Body of pancreas (tissue), 4 donors: ENCODE measurements around the gene PRKG1. TPM values are rescaled to one million over a fixed set of nuclear protein-coding genes. Genes with fewer than 3 reads are reported as not detected.

Source experiments
- ATAC-seq: fragments of 150-250 bp; one replicate; pipeline ENCODE4 v1.9.1; 2016
- DNase-seq, 4 donors: peaks; one replicate each; pipeline ENCODE4 v3.0.0-alpha.2; 2019
- H3K27ac ChIP-seq, 4 donors: fragments of 200-600 bp; sonication (generic); 1 replicate in 3 of 4; 2 replicates in 1 of 4; pipeline versions ENCODE4 v1.5.1 to v1.6.1; 2016 to 2019; ENCODE audit warnings: mild to moderate bottlenecking in 1 of 4, mixed read lengths in 1 of 4, moderate library complexity in 1 of 4
- H3K27me3 ChIP-seq, 2 donors: fragments of 200-600 bp; sonication (generic); one replicate each; pipeline ENCODE4 v1.6.0; 2016; ENCODE audit warnings: mild to moderate bottlenecking in 1 of 2
- H3K36me3 ChIP-seq, 2 donors: fragments of 200-600 bp; sonication (generic); replicated peaks in 1 of 2; 2 replicates each; pipeline ENCODE4 v1.5.1; 2016; ENCODE audit warnings: low read depth in 2 of 2; ENCODE audit not compliant: insufficient read depth in 1 of 2
- H3K4me1 ChIP-seq: fragments of 200-600 bp; sonication (generic); one replicate; pipeline ENCODE4 v1.6.0; 2016
- H3K4me3 ChIP-seq, 2 donors: fragments of 200-600 bp; sonication (generic); 1 replicate in 1 of 2; 2 replicates in 1 of 2; pipeline ENCODE4 v1.5.1; 2016 to 2019
- H3K9me3 ChIP-seq, 3 donors: fragments of 200-600 bp; sonication (generic); 1 replicate in 2 of 3; 2 replicates in 1 of 3; pipeline ENCODE4 v1.5.1; 2016
- POLR2A ChIP-seq, 3 donors: fragments of 450-650 bp; IDR thresholded peaks; one replicate each; pipeline ENCODE4 v1.6.1; 2016; ENCODE audit warnings: antibody characterized with exemption in 3 of 3, mild to moderate bottlenecking in 2 of 3
- WGBS, 2 donors: methylation state at CpG; one replicate each; pipeline ENCODE4 v1.1.5; 2017; 5-methylcytosine and 5-hydroxymethylcytosine counted together
- intact Hi-C: fragments of 100-400 bp; cut with DNase I; formaldehyde crosslinking; loops from one replicate; pipeline ENCODE4 v1.15.1; 2023
- total RNA-seq, 2 donors: library from RNA; depleted of rRNA; stranded (reverse); fragments of >200 nt; gene quantifications; one replicate each; pipeline ENCODE4 v1.1.0, GENCODE V29; 2016
- TF ChIP-seq, protein P1 (sequence below), 7 experiments: fragments of 450-650 bp in 4 of 7; fragments of 200-600 bp in 3 of 7; sonication (generic) in 3 of 7; IDR thresholded peaks; one replicate each; pipeline ENCODE4 v1.5.1; 2016 to 2019; ENCODE audit warnings: antibody characterized with exemption in 7 of 7

Gene PRKG1
- total RNA-seq, 2 donors from 2014 or later = 14.2 to 18.9 TPM

DNA sequence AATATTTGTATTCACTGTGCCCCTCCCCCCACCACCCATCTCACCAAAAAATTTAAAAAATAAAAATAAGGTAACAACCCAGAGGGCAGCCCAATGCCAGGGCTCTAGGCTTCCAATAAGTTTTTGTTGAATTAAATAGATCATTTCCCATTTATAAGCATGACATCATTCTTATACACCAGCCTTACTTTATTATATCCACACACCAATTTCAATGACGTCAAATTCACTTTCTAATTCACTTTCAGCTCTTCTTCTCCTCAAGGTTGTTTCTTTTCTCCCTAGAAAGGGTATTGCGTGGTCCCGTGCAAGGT, 1238.6 kb downstream of the PRKG1 start:
- intact Hi-C loops = loop anchor here (5.0 kb wide), 1 partner anchor 174 kb away; no protein-coding TSS in a partner anchor
- H3K4me1 ChIP-seq = peaks cover 27% of the 10 kb centered on the region
- H3K9me3 ChIP-seq = no peaks in the 10 kb centered on the region
- WGBS, 2 donors = 9% methylated on average over 3 of the region's 3 CpGs
- DNase-seq = no peak
- H3K27ac ChIP-seq = no peak overlapping the region
- no peaks in the 10 kb centered on the region for H3K36me3 ChIP-seq
- TF ChIP-seq, protein P1, sequence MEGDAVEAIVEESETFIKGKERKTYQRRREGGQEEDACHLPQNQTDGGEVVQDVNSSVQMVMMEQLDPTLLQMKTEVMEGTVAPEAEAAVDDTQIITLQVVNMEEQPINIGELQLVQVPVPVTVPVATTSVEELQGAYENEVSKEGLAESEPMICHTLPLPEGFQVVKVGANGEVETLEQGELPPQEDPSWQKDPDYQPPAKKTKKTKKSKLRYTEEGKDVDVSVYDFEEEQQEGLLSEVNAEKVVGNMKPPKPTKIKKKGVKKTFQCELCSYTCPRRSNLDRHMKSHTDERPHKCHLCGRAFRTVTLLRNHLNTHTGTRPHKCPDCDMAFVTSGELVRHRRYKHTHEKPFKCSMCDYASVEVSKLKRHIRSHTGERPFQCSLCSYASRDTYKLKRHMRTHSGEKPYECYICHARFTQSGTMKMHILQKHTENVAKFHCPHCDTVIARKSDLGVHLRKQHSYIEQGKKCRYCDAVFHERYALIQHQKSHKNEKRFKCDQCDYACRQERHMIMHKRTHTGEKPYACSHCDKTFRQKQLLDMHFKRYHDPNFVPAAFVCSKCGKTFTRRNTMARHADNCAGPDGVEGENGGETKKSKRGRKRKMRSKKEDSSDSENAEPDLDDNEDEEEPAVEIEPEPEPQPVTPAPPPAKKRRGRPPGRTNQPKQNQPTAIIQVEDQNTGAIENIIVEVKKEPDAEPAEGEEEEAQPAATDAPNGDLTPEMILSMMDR (IDR thresholded peaks at IDR 0.05) = no peak
- TF ChIP-seq POLR2A (IDR thresholded peaks at IDR 0.05) = no peak
- H3K27me3 ChIP-seq = peaks cover 3 to 14% of the 10 kb centered on the region in 2 donors
- H3K4me3 ChIP-seq = no peak overlapping the region
- no peak for ATAC-seq

DNA sequence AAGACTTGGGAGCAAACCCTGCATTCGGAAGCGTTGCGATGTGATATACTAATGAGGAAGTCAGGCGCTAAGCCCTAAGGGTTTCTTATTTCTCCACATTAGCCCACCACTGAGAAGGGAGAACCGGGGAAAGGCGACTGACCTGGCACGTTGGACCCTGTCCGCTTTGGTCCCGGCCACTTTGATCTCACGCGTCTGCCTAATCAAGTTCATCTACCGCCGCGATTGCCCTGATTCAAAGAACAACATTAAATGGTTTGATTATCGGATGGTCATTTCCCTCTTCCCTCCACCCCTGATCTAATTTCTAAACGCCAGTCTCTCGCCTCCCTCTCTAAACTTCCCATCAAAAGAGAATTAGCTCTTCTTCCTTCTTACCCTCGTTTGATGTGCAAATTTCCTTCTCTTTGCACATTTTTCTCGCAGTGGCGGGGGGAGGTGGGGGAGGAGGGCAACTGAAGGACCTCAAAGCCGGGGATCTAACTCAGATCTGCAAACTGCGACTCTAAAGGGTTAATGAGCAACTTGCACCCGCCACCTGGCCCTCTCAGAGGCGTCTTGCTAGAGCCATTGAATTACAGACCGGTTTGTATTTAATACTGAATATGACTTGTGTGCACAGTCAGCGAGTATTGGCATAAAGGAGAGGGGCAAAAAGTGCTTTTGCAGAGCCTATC, 1239.1 kb downstream of the PRKG1 start:
- TF ChIP-seq, protein P1 (IDR thresholded peaks at IDR 0.05) = no peak
- TF ChIP-seq POLR2A (IDR thresholded peaks at IDR 0.05) = no peak
- DNase-seq = peak in 2 of 4 donors; percentile 2 to 7
- H3K27me3 ChIP-seq = peaks cover 1 to 13% of the 10 kb centered on the region in 2 donors
- H3K36me3 ChIP-seq = no peaks in the 10 kb centered on the region
- intact Hi-C loops = loop anchor here (5.0 kb wide), 1 partner anchor 174 kb away; no protein-coding TSS in a partner anchor
- WGBS, 2 donors = 2% methylated on average over 26 of the region's 26 CpGs
- H3K4me3 ChIP-seq = peak overlapping the region; percentile 19 to 33
- no peak for ATAC-seq
- peaks cover 22% of the 10 kb centered on the region for H3K4me1 ChIP-seq
- no peaks in the 10 kb centered on the region for H3K9me3 ChIP-seq
- H3K27ac ChIP-seq = no peak overlapping the region

DNA sequence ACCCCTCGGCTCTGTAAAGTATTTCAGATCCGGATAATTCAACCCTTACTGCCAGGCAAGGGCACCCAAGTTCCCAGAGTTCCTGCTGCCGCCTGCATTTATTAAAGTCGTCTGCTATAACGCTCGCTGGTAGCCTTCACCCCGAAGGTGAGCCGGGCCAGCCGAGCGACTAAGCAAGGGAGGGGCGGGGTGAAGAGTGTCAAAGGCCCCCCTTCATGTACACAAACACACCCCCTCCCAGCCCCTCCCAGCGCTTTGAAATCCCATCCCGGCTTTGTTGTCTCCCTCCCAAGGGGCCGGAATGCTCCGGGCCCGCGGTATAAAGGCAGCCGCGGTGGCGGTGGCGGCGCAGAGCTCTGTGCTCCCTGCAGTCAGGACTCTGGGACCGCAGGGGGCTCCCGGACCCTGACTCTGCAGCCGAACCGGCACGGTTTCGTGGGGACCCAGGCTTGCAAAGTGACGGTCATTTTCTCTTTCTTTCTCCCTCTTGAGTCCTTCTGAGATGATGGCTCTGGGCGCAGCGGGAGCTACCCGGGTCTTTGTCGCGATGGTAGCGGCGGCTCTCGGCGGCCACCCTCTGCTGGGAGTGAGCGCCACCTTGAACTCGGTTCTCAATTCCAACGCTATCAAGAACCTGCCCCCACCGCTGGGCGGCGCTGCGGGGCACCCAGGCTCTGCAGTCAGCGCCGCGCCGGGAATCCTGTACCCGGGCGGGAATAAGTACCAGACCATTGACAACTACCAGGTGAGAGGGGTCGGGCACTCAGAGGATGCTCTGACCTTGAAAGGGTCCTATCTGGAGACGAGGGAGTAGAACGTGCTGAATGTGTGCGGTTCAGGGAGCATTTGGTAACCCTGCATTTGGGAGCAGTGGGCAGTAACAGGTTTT, 1239.9 kb downstream of the PRKG1 start, which contains the start of gene DKK1:
Gene DKK1 (plus strand): TSS at position 349 of the 889 bp plus-strand sequence. CDS start 154 bp downstream, at position 503.
- TF ChIP-seq, protein P1 (IDR thresholded peaks at IDR 0.05) = peak; percentile 51 to 74 (median 65)
- TF ChIP-seq POLR2A (IDR thresholded peaks at IDR 0.05) = no peak

DNA sequence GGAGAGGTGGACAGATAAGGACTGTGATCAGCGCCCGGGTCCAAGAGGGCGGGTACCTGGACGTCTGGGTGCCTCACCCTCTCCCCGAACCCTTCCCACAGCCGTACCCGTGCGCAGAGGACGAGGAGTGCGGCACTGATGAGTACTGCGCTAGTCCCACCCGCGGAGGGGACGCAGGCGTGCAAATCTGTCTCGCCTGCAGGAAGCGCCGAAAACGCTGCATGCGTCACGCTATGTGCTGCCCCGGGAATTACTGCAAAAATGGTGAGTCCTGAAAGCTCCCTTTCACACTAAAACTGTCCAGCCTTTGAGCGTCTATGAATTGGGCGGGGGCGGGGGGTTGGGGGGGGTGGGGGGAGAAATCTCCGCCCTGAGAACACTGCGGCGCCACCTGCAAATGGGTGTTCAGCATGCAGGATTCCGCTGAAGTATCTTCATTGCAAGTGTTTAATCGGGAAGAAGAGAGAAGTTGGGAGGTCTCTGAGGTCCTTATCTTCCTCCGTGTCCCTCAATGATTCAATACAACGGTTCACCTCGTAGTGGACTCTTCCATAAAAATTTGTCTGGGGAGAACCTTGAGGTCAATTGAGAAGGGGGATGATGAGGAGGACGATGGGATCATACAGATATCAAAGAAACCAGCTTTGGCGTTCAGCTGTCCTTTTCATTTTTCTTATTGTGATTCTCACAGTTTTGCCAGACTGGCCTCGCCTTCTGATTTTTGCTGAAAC, 1240.7 kb downstream of the PRKG1 start:
- H3K4me1 ChIP-seq = peaks cover 18% of the 10 kb centered on the region
- intact Hi-C loops = loop anchor here (5.0 kb wide), 1 partner anchor 172 kb away; no protein-coding TSS in a partner anchor
- H3K36me3 ChIP-seq = no peaks in the 10 kb centered on the region
- H3K27me3 ChIP-seq = peaks cover 0 to 8% of the 10 kb centered on the region in 2 donors
- H3K9me3 ChIP-seq = no peaks in the 10 kb centered on the region
- DNase-seq (peak in 1 of 4 donors; percentile 13), ATAC-seq (peak; percentile 17)
- H3K4me3 ChIP-seq = no peak overlapping the region
- no peak for TF ChIP-seq POLR2A (IDR thresholded peaks at IDR 0.05)
- TF ChIP-seq, protein P1 (IDR thresholded peaks at IDR 0.05) = no peak
- H3K27ac ChIP-seq = no peak overlapping the region
- WGBS, 2 donors = 9 to 20% methylated on average over 21 to 36 of the region's 36 CpGs

More for the DNA sequence above, 1239.9 kb downstream of the PRKG1 start, which contains the start of gene DKK1:
- Histone ChIP-seq H3K9me3 (no peaks in the 10 kb centered on the region), H3K36me3 (no peaks in the 10 kb centered on the region), H3K27me3 (peaks cover 0 to 8% of the 10 kb centered on the region in 2 donors), H3K4me3 (peak within 1 kb of the TSS; percentile 19 to 33), H3K27ac (no peak within 1 kb of the TSS), H3K4me1 (peaks cover 18% of the 10 kb centered on the region)
- ATAC-seq = peak; percentile 86
- intact Hi-C loops = loop anchor here (5.0 kb wide), 1 partner anchor 173 kb away; no protein-coding TSS in a partner anchor
- peak; percentile 53 to 75 (median 66) for DNase-seq
- 1% methylated on average over 25 to 55 of the region's 55 CpGs for whole genome bisulfite sequencing, 2 donors
